OCI-LY7 (cell line): ENCODE data around the gene MIA. TPM values are rescaled to one million over a fixed set of nuclear protein-coding genes. Genes with fewer than 3 reads are reported as not detected.

Experiments used
- BruUV-seq: library from RNA; stranded (reverse); fragments of 400-500 nt; replicated peaks from 2 replicates; lab custom pipeline; 2021; lab: Mats Ljungman, UMichigan
- CTCF ChIA-PET: fragments of 300-600 bp; sonication (Branson Sonifier 250); formaldehyde crosslinking; loops from one replicate; lab custom pipeline; 2022; ENCODE audit warnings: antibody characterized with exemption; ENCODE audit not compliant: unreplicated experiment; lab: Charles Lee
- POLR2A ChIA-PET: fragments of 300-600 bp; sonication (Branson Sonifier 250); formaldehyde crosslinking; loops from one replicate; lab custom pipeline; 2022; ENCODE audit warnings: antibody characterized with exemption; lab: Charles Lee
- DNase-seq: peaks from one replicate; pipeline ENCODE4 v3.0.0-alpha.2; 2015; ENCODE audit warnings: low spot score
- H2AFZ ChIP-seq: fragments of 200-600 bp; sonication (generic), shearing (Covaris generic); 2 replicates; pipeline ENCODE4 v1.6.1; 2014; ENCODE audit warnings: mild to moderate bottlenecking, antibody characterized with exemption, low read length, moderate library complexity
- H3K27ac ChIP-seq: fragments of 200-600 bp; sonication (generic); 2 replicates; pipeline ENCODE4 v1.5.1; 2014; ENCODE audit warnings: mixed run types, low read depth, mild to moderate bottlenecking, moderate library complexity, low read length, inconsistent platforms; ENCODE audit not compliant: poor library complexity, severe bottlenecking
- H3K36me3 ChIP-seq: fragments of 200-600 bp; sonication (generic); 2 replicates; pipeline ENCODE4 v1.6.1; 2014; ENCODE audit warnings: mild to moderate bottlenecking, antibody characterized with exemption, low read length, moderate library complexity, mixed read lengths; ENCODE audit not compliant: insufficient read depth
- H3K4me1 ChIP-seq: fragments of 200-600 bp; sonication (generic); 2 replicates; pipeline ENCODE4 v1.5.1; 2014; ENCODE audit warnings: mild to moderate bottlenecking, low read length; ENCODE audit not compliant: insufficient read depth, poor library complexity, severe bottlenecking
- H3K4me2 ChIP-seq: fragments of 200-600 bp; sonication (generic); 2 replicates; pipeline ENCODE4 v1.6.1; 2014; ENCODE audit warnings: mild to moderate bottlenecking, low read length
- H3K4me3 ChIP-seq: fragments of 200-600 bp; sonication (generic); 2 replicates; pipeline ENCODE4 v1.5.1; 2014; ENCODE audit warnings: mild to moderate bottlenecking, low read depth, low read length; ENCODE audit not compliant: poor library complexity, severe bottlenecking
- H3K79me2 ChIP-seq: fragments of 200-600 bp; sonication (generic); 2 replicates; pipeline ENCODE4 v1.6.1; 2016; ENCODE audit warnings: low read depth, mild to moderate bottlenecking, low read length, moderate library complexity, mixed read lengths; ENCODE audit not compliant: insufficient read depth
- H3K9me2 ChIP-seq: fragments of 200-600 bp; sonication (generic); 2 replicates; pipeline ENCODE4 v1.6.1; 2016; ENCODE audit warnings: mild to moderate bottlenecking, low read length, mixed read lengths; ENCODE audit not compliant: insufficient read depth
- H3K9me3 ChIP-seq: fragments of 200-600 bp; sonication (generic); 2 replicates; pipeline ENCODE4 v1.6.1; 2014; ENCODE audit warnings: mild to moderate bottlenecking, mixed run types, low read length, mixed read lengths
- H4K20me1 ChIP-seq: fragments of 200-600 bp; sonication (generic); 2 replicates; pipeline ENCODE4 v1.6.1; 2014; ENCODE audit warnings: mild to moderate bottlenecking, antibody characterized with exemption, low read length, moderate library complexity, mixed read lengths; ENCODE audit not compliant: insufficient read depth
- CTCF ChIP-seq: fragments of 200-600 bp; sonication (generic); conservative IDR thresholded peaks from 2 replicates; pipeline ENCODE4 v1.5.1; 2014; ENCODE audit warnings: mild to moderate bottlenecking, antibody characterized with exemption, low read length, moderate library complexity, mixed read lengths
- EZH2phosphoT487 ChIP-seq: fragments of 200-600 bp; sonication (generic); IDR thresholded peaks from 2 replicates; pipeline ENCODE4 v1.6.1; 2018; ENCODE audit warnings: low read depth, borderline replicate concordance, mild to moderate bottlenecking, mixed run types, antibody characterized with exemption, low read length, moderate library complexity, mixed read lengths
- intact Hi-C: fragments of 100-400 bp; cut with micrococcal nuclease; formaldehyde crosslinking; loops from one replicate; pipeline ENCODE4 v1.10.0; 2022; ENCODE audit not compliant: unreplicated experiment
- total RNA-seq, 2 experiments: library from RNA; depleted of rRNA in 1 of 2; stranded (reverse); fragments of >200 nt in 1 of 2; shearing (Covaris generic) in 1 of 2; gene quantifications; 2 replicates each; pipeline ENCODE4 v1.2.3, GENCODE V29; 2014 to 2022

Gene MIA
- total RNA-seq, 2 experiments from 2014 or later = not detected

GRCh38 chr19:40777645-40777936, 2.3 kb downstream of the MIA start:
- ChIA-PET CTCF (interaction anchor here (0.8 to 1.2 kb wide), 3 partner anchors 9 to 24 kb away, joined by 3 to 6 read pairs (median 6); partner anchors contain the start of gene EGLN2), POLR2A (interaction anchor here (0.6 to 3.5 kb wide), 13 partner anchors 9 to 1848 kb away, joined by 3 to 31 read pairs (median 4); partner anchors contain the start of genes ACTMAP, EGLN2 and SNRPA)
- no peak overlapping the region for H2AFZ ChIP-seq
- H3K4me3 ChIP-seq = peak overlapping the region; percentile 68
- H3K27ac ChIP-seq = peak overlapping the region; percentile 95
- peaks cover 4% of the 10 kb centered on the region; the same call in 1 of the 2 replicates for H3K36me3 ChIP-seq
- peaks cover 37% of the 10 kb centered on the region for H3K4me1 ChIP-seq
- peaks cover 6% of the 10 kb centered on the region; the same call in 1 of the 2 replicates for H3K79me2 ChIP-seq
- TF ChIP-seq EZH2phosphoT487 (no peak), CTCF (no peak)
- H3K9me2 ChIP-seq = no peaks in the 10 kb centered on the region
- intact Hi-C loops = loop anchor here (1.0 to 10.0 kb wide), 4 partner anchors 22 to 173 kb away; partner anchors contain the start of genes ACTMAP, COQ8B, EGLN2 and LTBP4
- no TSS peak for BruUV-seq
- peak overlapping the region; percentile 74 for H3K4me2 ChIP-seq
- no peaks in the 10 kb centered on the region for H3K9me3 ChIP-seq
- no peak for DNase-seq
- no peaks in the 10 kb centered on the region for H4K20me1 ChIP-seq

GRCh38 chr19:40777937-40778705, 2.8 kb downstream of the MIA start, which contains the start of gene RAB4B:
RAB4B (plus strand) TSS chr19:40778247; CDS start chr19:40778376, 129 bp downstream.
- peak; percentile 100 for DNase-seq
- intact Hi-C loops = loop anchor here (1.0 to 10.0 kb wide), 4 partner anchors 21 to 173 kb away; partner anchors contain the start of genes ACTMAP, COQ8B, EGLN2 and LTBP4
- H3K9me3 ChIP-seq = no peaks in the 10 kb centered on the region
- BruUV-seq = no TSS peak
- H3K4me1 ChIP-seq = peaks cover 37% of the 10 kb centered on the region
- TF ChIP-seq CTCF (no peak), EZH2phosphoT487 (no peak)
- H3K4me3 ChIP-seq = peak within 1 kb of the TSS; percentile 73
- peak within 1 kb of the TSS; percentile 95 for H3K27ac ChIP-seq
- no peaks in the 10 kb centered on the region for H3K9me2 ChIP-seq
- H3K36me3 ChIP-seq = peaks cover 4% of the 10 kb centered on the region; the same call in 1 of the 2 replicates
- H2AFZ ChIP-seq = peak within 1 kb of the TSS; percentile 46; the same call in 1 of the 2 replicates
- peaks cover 6% of the 10 kb centered on the region; the same call in 1 of the 2 replicates for H3K79me2 ChIP-seq
- H4K20me1 ChIP-seq = no peaks in the 10 kb centered on the region
- ChIA-PET CTCF (interaction anchor here (0.5 to 1.2 kb wide), 4 partner anchors 21 to 166 kb away, joined by 3 to 6 read pairs (median 3); partner anchors contain the start of gene EGLN2), POLR2A (interaction anchor here (0.7 to 3.5 kb wide), 15 partner anchors 8 to 172 kb away, joined by 3 to 31 read pairs (median 4); partner anchors contain the start of genes ACTMAP, EGLN2 and SNRPA)
- H3K4me2 ChIP-seq = peak within 1 kb of the TSS; percentile 86
